Fibroblast of skin of scalp (primary cell): Measurements from ENCODE around the gene GALNT9.

Experiments
- DNase-seq: peaks from one replicate; pipeline ENCODE4 v3.0.0-alpha.2; 2013

GALNT9 gene

DNA sequence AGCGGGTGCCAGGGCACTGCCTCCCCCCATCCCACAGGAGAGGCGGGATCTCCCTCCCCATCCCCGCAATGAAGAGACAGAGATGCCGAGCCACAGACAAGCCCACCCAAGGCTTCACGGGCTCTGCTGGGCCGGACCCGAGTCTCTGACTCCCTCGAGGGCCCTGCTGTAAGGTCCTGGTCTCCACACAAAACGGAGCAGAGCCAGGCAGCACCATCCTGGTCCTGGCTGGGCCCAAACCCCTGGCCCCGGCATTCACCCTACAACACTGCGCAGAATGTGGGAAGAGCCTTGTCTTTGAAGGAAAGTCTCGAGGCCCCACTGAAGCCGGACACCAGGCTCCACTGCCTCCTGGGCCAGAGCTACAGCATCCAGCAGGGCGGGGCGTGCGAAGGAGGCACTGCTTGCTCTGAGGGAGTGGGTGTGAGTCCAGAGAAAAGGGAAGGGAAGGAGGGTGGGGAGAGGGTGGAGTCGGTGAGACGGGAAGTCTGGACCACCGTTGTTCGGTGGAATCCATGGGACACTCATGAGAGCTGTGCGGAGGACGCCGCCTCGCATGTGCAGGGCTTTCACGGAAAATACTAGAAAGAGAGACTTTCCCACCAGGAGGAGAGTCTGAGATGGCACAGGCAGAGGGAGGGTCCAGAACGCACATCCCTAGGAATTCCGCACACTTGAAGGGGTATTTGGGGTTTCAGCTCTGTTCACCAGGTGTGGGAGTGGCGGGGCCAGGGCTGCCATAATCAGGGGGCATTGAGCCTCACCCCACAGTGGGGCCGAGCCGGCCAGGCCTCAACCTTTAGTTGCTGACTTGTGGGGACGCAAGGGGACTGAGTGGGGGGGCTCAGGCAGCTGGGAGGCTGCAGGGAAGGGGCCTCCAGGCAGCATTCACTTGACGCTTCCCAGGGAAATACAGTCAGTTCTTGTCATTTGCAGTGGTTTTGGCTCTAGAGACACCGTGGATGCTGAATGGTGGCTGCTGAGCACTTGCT, 36.8 kb downstream of the GALNT9 start:
- no peak for DNase-seq

DNA sequence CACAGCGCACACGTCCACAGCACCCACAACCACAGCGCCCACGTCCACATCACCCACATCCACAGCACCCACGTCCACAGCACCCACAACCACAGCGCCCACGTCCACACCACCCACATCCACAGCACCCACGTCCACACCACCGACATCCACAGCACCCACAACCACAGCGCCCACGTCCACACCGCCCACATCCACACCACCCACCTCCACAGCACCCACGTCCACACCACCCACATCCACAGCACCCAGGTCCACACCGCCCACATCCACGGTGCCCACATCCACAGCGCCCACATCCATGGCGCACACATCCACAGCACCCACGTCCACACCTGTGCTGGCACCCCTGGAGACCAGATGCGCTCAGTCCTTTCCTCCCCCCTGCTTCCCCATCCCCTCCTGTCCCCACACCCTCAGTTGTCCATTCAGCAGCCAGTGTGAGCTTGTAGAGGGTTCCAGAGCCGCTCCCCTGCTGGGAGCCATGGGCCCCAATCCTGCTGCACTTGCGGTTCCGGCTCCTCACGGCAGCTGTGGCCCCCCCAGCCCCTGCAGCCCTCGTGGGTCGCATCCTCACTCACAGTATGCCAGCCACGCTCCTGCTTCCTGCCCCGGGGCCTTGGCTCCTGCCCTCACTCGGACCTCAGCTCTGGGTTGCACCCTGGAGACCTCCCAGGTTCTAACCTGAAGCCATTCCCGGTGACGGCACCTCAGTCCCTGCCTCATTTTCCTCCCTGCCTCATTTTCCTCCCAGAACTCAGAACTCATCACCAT, 37.8 kb downstream of the GALNT9 start:
- no peak for DNase-seq

DNA sequence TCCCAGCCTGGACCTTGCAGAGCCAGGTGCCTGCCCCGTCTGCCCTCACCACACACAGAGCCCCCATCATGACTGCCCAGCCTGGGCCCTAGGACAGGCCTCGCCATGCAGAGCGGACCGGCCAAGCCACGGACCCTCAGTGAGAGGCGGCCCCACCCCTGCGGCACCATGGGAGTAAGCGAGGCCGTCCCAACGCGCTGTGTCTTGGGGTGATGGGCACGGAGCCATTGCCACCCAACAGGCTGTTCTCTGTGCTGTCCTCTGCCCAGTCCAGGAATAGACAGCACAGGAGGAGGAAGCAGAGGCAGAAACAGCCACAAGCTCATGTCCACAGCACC, 39.2 kb downstream of the GALNT9 start:
- DNase-seq: no peak

DNA sequence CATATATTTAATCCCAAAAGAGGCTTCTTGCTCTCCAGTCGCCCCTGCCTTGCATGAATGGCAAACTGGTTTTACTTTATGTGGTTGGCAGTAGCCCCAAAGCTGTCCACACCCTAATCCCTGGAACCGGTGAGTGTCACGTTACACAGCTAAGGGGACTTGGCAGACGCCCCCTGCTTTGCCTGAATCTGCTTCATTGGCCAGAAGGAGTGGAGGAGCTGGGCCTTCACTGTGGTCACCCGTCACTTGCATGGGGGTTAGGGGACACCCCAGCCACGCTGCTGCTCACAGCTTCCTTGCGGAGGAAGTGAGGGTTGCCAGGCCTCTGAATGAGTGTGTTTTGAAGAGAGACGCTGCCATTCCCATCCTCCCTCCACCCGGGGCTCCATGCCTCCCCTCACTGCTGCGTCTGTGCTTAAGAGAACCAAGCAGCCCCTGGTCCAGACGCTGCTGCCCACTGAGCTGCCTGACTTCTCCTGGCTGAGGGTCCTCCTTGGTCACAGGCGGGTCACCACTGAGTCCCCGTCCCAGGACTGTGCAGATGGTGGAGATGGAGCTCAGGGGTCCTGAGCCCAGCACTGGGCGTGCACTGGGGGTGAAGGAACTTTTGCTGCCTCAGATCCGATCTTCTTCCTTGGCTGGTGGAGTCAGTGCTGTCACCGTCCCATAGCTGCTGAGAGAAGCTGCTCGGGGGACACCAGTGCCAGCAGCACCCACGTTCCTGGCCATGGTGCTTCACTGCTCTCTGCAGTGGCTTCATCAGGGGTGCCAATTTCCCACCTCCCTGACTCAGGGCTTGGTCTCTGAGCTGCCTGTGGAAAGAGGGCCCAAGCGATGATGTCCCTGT, 39.8 kb downstream of the GALNT9 start:
- no peak for DNase-seq

DNA sequence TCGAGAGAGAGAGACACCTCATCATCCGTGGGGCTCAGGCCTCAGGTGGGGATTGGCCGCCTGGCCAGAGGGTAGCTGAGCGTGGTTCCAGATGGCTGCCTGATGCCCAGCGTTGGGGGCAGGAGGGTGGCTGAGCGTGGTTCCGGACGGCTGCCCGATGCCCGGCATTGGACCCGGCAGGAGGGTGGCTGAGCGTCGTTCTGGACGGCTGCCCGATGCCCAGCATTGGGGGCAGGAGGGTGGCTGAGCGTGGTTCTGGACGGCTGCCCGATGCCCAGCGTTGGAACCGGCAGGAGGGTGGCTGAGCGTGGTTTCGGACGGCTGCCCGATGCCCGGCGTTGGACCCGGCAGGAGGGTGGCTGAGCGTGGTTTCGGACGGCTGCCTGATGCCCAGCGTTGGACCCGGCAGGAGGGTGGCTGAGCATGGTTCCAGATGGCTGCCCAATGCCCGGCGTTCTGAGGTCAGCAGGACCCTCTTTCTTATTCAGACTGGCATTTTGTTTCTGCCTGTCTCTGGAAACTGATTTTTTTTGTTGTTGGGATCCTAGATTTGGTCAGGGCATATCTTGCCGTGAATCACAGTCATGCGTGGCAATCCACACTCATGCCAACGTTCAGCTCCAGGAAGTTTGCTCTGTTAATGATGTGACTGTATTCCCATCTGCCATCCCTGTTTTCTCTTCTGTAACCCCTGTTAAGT, 40.7 kb downstream of the GALNT9 start:
- DNase-seq: no peak

DNA sequence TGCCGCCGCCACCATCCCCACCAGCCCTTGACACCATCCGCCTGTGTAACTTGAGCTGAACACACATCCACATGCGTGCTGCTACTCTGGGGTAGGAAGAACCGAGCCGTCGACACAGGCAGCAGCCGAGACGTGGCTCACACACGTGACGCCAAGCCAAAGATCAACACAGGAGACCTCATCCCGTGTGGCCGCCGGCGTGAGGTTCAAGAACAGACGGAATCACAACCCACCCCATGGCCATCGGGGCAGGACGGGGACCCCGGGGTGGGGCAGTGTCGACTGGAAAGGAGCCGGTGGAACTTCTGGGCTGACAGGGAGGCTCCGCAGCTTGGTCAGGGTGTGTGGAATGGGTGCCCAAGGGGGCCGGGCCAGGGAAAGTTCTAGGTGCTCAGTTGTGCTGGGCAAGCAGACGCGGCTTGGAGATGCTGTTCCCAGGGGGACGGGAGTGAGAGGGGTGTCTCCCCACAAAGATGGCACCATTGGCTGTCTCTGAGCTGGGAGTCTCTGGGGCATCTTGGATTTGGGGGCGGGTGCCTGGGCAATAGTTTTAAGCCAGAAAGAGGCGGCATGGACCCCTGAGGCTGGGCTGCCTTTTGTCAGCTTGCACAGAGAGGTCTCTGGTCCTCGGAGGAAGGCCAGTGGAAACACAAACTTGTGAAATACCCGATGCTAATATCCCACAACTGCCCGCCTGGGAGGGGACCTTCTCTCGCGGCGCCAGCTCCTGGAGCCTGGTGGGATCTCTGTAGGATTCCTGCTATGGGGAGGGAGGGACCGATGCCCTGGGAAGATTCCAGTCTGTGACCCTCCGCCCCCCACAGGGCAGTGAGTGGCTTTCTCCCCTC, 41.8 kb downstream of the GALNT9 start:
- no peak for DNase-seq

- DNase-seq: no peak
These were observed 42.5 kb downstream of the GALNT9 start for GRCh38 chr12:132286912-132287311.

GRCh38 chr12:132285991-132286681, 43.3 kb downstream of the GALNT9 start:
- peak; percentile 73 for DNase-seq

- DNase-seq: no peak
These were observed 44.3 kb downstream of the GALNT9 start for GRCh38 chr12:132284827-132285741.

GRCh38 chr12:132284071-132284826, 45.1 kb downstream of the GALNT9 start:
- no peak for DNase-seq

GRCh38 chr12:132282950-132283771, 46.2 kb downstream of the GALNT9 start:
- DNase-seq: no peak

- DNase-seq: no peak
These were observed 47.1 kb downstream of the GALNT9 start for GRCh38 chr12:132282031-132282949.

DNA sequence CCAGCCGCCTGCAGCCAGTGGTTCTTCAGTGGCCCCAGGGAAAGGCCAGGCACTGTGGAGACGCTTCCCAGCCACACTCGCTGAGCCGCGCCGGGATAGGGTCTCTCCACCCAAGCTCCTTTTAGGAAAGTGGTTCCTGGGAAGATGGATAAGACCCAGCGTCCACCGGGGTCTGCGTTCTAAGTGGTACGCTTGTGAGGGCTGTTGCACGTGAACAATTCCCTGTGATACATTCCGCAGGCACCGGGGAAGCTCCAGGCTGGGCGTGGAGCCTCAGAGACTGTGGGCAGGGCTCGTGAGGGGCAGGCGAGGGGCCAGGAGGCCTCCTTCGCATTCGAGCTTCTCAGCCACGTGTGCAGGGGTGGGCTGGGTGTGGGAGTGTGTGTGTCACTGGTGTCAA, 48.4 kb downstream of the GALNT9 start:
- no peak for DNase-seq

- DNase-seq: no peak
These were observed 49.0 kb downstream of the GALNT9 start for GRCh38 chr12:132280406-132280805.

- no peak for DNase-seq
These were observed 49.5 kb downstream of the GALNT9 start for GRCh38 chr12:132279930-132280329.

- DNase-seq: no peak
These were observed 50.1 kb downstream of the GALNT9 start for GRCh38 chr12:132279184-132279889.
